ENCODE data around the gene ITIH5.

GRCh38 chr10:7703140-7703539, 36.4 kb upstream of the ITIH5 start, which contains the start of gene ITIH2:
- no peak for TF ChIP-seq CTCF (conservative IDR thresholded peaks at IDR 0.05; ENCODE audit: low read length)
- TF ChIP-seq EZH2phosphoT487 (IDR thresholded peaks at IDR 0.05; ENCODE audit: borderline replicate concordance): no peak
